NAMALWA (cell line): ENCODE measurements around the gene GOLGA6C.
"Not testable (repeated sequence)": the region's sequence is repeated elsewhere in the genome, so short reads cannot be mapped to it uniquely, and the experiment has no call there.

Experiments used
- DNase-seq: peaks from one replicate; pipeline ENCODE4 v3.0.0-alpha.2; 2015; ENCODE audit warnings: low spot score

GOLGA6C gene

DNA sequence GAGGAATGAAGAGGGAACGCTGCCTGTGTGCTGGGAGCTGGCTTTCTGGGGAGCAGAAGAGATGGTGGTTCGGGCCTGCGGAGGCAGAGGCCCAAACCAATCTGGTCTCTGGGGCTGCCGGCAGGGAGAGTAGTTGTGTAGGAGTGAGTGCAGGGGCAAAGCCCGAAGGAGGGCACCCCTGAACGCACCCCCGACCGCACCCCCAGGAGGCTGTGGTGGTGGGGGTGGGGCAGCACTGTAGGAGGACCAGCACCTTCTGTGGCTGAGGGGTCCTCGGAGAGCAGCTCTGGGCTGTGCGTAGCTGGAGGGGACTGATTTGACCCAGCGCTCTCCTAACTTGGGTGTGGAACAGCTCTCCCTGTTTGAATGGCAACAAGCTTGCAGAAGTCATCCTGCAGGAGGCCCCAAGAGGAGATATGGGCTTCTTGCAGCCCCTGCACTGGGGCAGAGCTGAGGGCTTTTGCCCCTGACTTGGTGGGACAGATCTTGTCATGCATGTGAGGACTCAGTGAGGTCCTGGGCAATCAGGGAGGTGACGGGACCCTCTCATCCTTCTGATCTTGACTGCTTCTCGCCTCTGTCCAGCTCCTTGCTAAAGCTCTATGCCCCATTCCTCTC, 30.4 kb upstream of the GOLGA6C start:
- DNase-seq, result no peak

DNA sequence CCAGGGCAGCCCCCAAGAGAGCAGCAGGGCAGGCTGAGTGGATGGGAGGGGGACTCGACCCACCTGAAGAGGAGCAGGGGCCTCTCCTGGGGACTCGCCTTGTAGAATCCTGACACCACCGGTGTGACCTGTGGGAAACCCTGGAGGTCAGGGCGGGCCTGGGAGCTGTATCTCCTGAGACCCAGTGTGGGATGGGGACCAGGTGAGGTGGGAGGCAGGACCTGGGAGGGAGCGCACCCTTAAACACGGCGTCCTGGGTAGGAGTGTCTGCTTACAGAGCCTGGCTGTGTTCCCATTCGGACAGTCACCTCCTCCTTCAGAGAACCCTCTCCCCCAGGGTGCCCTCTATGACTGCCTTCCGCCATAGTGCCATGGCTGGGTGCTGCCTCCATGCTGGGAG, 29.3 kb upstream of the GOLGA6C start:
- DNase-seq, result no peak

DNA sequence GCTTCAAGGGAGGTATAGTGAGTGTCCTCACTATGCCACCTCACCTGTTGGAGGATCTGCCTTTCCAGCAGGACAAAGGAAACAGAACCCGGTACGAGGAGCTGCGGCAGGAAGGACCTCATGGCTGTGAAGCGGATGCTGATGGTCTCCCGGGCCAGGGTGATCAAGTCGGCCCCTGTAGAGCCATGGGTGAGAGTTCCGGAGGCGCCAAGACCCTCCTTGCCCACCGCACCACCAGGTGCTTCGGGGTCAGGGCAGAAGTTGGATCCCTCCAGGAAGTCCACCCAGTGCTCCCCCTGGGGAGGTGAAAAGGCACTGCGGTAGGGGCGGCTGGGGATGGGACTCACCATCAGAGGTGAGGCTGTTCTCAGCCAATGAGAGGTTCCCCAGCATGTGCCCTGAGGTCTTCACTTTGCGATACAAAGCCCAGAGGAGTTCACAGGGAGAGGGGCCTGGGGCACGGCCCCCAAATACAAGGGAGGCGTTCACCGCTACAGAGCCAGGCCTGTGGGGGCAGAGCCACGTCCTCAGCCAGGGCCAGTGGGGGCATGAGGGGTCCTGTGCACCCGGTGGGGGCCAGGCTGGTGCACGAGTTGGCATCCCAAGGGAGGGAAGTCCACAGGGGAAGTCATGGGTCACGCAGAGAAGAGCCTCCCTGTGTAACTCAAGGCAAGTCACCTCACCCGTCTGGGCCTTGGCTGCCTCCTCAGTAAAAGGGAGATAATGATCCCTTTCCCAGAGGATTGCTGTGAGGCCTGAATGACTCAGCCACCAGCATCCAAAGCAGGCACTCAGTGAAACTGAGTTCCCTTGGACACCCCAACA, 28.7 kb upstream of the GOLGA6C start:
- DNase-seq, result no peak

DNA sequence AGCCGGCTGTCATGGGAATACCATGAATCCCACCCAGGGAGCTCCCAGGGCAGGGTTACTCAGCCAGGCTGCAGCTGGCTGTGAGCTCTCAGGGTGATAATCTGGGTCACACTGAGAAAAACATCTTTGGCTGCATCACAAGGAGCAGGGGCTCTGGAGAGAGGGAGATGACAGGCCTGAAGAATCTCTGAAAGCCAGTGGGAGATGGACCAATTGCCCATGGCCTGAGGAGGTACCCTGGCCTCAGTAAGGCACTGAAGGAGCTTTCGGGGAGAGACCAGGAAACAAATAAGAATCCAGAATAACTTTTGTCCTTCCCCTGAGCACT, 28.2 kb upstream of the GOLGA6C start:
- no peak for DNase-seq

DNA sequence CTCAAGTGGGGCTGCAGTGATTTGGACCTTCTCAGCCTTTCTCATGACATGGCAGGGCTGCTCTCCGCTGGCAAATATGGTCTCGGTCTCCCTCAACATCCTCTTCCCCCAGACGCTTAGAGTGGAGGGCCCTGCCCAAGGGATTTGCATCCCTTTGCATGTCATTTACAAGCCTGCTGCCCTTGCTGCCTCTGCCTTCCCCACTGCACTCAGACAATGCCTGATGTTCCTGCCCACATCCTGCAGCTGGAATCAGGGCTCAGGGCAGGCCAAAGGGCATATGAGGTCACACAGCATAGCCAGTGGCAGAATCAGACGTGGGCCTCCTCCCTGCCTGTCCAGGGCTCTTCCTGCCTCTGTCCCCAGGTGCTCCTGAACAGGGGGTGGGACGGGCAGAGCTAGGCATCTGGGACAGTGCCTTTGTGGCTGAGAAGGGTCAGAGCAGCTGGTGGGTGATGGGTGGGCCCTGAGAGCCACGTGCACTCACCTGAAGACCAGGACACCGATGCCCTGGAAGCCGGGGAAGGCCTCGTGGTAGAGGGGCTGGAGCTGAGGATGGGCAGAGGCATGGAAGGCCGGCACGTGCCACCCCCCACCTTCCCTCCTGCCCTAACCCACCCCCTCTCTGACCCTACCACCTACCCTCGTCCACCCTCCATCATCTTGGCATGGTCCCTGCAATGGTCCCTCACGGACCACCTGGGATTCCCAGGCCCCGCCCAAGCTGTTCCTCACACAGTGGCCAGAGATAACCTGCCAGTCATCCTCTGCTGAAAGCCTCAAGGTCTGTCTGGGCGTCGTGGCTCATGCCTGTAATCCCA, 27.4 kb upstream of the GOLGA6C start:
- peak; percentile 82 for DNase-seq

DNA sequence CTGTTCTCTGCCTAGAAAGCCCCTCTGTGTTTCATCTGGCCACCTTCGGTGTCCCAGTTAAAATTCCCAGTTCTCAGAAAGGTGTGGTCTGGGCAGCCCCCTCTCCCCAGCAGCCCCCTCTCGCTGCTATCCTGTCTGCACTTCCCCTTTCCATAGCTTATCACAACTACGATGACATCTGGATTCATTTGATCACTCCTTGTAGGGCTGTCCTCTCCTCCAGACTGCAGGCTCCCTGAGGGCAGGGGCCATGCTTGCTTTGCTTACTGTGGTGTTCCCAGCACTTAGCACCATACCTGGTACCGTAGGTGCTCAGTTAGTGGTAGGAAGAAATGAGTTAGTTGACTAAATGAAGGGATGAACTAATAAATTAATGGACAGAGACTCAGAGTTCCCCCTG, 26.3 kb upstream of the GOLGA6C start:
- no peak for DNase-seq

DNA sequence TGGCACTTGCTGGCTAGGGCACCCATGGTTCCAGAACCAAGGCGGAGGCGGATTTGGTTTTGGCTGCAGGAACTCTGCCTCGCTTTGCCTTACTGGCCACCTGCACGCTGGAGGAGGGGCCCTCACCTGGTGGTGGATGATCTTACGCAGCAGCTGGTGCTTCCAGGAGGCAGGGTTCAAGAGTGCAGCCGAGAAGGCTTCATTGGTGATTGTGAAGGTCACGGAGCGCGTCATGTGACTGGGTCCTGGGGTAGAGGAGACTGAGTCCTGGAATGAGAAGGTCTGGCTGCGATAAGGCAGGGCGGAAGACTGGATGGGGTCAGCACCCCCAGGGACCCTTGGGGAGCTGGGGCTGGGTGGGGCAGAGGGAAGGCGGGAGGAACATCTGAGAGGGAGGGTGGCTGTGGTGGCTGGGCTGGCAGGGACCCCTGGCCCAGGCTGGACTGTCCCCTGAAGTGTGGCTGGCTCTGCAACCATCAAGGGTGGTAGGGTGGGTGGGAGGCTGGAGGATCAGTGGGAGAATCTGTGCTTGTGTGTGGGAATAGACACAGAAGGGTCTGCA, 25.8 kb upstream of the GOLGA6C start:
- DNase-seq, result no peak

DNA sequence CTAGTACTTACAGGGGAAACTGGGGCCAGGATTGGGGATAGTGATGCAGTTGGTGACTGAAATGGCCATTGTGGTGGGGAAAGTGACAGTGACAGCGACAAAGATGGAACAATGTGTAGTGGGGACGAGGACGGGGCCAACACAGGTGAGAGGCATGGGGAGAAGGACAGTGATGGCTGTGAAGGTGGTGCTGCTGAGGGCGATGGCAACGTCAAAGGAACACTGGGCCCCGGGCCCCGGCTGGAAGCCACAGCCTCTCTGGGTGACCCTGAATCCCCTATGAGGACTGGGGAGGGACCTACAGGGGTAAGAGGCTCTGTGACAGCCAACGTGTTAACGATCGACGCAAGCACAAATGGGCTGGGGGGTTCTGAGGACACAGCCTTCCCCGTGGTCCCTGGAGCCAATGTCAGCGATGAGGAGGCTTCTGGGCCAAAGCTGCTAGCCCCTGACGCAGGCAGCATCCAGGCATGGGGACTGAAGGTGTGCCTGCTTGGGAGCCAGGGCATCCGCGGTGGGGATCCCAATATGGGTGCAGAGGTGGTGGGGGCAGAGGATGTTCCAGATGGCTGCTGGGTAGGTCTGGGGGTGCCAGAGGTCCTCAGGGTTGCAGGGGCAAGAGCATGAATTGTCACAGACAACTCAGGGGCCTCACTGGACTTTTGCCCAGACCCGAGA, 25.2 kb upstream of the GOLGA6C start:
- DNase-seq, result no peak

DNA sequence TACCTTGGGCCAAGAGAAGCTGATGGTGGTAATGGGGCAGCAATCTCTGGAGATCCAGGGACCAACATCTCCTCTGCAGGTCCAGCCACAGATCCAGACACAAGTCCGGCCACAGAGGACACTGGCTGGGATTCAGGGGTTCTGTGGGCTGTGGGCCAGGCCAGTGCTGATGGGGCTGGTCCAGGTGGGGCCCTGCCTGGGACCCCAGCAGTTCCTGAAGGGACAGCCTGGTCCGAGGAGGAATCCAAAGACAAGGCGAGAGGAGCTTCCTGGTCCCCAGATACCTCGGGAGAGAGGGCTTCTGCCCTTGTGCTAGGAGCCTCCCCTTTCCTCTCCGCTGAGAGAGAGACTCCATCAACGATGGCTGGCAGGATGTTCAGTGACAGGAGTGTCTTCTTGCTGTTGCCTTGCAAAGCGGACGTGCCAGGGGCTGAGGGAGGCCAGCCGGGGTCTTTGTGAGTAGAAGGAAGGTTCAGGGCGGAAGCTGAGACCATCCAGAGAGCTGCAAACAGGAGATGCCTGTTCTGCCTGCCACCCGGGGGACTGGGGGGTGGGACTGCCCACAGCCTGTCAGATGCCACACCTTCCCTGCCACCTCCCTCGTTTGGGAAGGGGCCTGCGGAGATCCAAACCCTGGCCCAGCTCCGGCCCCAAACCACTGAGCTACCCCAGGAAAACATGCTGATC, 24.5 kb upstream of the GOLGA6C start:
- DNase-seq, result no peak

DNA sequence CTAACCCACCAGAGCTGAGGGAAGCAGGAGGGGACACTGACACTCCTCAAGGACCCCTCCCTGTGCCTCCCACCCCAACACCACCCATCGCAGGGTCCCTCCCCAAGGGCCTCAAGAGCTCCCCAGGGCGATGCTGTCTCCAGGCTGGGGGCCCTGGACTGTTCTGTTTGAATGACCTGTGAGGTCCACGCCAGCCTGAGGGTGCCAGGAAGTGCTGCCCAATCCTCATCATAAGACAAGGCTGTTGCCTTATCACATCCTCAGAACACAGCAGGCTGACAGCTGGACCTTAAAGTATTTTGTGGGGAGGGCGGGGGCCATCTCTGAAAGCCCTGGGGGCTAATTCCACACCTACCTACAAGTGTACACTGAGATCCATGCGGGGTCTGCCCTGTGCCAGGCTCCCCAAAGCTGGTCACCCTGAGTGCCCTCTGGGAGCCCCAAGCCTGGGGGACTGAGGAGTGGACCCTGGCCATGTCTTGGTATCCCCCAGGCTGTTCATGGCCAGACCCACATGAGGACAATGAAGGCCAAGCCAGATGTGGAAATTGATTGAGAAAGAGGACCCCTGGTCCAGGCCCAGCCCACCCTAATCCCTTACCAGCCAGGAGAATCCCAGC, 23.8 kb upstream of the GOLGA6C start:
- DNase-seq, result no peak

DNA sequence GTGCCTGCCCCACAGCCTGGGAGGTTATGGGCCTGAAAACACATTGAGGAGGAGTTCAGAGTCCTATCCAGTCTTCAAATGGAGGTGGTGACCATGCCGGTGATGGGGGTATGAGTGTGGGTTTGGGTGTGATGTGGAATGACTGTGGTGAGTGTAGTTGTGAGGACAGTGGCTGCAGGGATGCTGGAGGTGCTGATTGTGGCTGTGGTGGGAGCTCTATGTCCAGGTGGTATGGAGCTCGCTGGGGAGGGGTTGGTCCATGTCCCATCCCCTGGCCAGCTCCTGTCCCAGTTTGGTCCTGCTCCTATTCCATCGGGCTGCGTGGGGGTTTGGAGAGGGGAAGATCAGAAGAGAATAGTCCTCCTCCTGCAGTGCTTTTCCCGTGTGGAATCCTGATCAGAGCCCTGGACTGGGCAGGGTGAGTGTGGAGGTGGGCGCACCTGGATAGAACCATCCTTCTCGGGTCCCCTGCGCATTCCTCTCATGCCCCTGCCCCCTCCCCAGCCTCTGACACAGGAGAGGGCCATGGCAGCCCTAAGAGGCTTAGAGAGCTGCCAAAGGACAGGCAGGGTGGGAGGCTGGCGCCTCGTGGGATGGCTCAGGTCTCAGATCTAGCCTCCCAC, 23.0 kb upstream of the GOLGA6C start:
- DNase-seq, result no peak

DNA sequence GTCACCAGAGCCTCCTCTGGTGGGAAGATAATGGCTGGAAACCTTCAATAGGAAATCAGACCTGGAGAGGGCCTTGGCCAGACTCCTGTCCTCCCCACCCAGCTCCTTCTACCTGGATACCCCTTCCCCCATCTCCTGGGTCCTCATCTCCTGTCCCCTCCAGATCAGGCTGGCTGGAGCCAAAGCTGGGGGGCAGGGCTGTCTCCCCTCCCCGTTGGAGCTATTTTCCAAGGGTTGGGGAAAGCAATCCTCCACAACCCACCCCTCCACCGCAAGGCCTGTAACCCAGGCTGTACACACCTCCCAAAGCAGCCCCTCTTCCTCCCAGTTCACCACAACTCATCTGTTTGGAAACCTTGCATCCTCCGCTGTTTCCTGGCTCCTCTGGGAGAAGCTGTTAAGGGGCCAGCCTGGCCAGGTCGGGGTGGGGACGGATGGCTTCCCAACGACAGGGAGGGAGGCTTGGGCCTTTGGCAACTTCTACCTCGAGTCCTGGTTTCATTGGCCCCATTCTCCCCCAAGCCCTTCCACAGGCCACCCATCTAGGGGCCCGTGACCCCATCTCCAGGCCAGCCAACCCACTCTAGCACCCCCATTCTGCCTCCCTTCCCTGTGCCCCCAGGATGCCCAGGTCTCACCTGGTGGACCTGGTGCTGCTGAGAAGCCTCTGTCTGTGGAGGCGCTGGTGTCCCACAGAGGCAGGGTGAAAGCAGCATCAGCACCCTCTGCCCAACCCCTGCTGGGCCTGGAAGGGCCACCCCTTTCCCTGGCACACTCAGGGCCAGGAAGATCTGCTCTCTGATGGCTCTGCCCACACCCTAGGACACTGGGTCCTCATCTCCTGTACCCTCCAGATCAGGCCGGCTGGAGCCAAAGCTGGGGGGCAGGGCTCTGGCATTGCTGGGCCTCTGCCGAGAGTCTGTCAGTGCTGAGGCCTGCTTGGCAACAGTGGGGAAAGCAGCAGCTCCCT, 22.1 kb upstream of the GOLGA6C start:
- DNase-seq, result no peak

DNA sequence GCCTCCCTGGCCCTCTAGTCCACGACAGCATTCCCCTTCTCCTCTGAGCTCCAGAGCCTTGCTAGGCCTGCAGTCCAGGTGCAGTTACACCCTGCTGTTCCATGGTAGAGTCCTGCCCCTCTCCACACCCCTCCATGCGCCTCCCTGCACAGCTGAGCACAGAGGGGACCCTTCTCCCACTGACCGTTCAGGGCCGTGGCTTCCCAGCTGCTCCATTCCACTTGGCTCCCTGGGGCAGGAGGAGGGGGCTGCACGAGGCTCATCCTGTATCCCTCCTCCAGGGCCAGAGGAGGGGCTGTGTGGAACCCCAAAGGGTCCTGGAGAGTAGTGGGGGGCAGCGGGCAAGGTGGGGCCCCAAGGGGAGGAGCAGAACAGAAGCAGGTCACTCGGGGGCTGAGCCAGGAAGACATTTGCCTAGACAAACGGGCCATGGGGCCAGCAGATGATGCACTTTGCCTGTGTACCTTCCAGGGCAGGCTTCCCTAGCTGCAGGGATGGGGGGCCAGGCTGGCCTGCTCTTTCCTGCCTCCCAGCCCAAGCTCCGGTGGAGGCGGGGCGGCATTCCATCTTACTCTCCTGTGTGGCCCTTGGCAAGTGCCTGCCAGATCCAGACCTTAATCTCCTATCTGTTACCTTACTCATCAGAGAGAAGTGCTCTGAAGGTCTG, 20.7 kb upstream of the GOLGA6C start:
- DNase-seq, result no peak

DNA sequence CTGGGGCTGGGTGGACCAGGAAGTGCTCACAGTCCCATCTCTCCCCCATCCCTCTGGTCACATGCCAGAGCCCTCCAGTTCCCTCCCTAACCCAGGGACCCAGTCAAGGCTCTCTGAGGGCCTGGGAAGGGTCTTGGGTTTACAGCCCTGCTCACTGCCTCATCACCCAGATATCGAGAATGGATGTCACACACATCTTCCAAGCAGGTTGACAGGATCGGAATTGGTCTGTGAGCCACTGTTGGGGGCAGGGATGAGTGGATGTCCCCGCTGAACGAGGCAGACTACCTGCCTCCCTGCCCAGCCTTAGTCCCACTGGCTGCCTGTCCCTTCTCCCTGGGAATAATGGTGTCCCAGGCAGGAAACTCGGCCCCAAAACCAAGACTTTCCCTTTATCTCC, 20.0 kb upstream of the GOLGA6C start:
- no peak for DNase-seq

DNA sequence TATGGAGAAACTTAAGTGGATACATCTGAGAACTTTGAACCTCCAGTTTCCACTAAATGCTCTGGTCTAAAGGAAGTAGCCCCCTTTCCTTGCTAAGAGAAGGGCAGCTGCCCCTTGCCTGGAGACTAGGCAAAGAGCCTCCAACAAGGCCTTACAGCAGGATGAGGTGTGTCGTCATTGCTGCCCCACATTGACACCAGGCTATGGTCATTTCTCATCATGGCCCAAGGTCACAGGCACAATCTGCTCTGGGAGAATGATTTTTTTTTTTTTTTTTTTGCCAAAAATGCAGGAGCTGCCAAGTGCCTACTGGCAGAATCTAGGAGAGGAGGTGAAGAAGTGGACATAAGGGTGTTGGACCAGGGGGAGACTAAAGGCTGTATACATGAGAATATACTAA, 12.4 kb upstream of the GOLGA6C start:
- not testable (repeated sequence) for DNase-seq

DNA sequence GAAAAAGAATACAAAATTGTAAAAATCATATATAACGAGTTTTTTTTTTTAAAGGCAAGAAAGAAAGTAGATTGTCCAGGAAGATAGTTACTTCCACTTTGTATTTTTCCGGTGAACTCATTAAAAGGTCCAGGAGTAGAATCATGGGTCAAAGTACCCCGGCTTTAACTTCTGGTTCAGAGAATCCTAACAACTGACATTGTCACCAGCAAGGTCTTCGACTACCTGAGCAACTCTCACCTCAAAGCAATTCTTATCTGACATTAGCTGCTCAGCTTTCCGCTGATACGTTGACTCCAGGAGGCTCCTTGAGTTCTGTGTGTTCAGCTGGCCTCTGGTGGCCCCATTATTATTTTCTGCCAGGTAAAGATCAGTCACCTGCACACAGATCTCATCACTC, 9.1 kb upstream of the GOLGA6C start:
- DNase-seq, result not testable (repeated sequence)

DNA sequence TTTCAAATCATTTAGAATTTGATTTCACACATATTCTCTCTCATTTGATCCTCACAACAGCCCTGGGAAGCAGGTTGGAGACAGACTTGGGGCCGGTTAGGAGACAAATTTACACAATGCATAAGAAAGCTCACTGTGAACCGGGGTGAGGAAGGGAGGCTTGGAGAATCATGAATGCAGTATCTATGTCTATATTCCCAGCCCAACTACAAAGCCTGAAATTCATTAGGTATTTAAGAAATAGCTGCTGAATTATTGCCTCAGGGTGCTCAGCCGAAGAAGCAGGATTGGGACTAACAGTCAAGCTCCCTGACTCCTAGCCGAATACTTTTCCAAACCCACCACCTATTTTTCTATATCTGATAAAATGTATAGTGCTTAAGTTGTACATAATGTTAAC, 8.4 kb upstream of the GOLGA6C start:
- DNase-seq, result no peak

DNA sequence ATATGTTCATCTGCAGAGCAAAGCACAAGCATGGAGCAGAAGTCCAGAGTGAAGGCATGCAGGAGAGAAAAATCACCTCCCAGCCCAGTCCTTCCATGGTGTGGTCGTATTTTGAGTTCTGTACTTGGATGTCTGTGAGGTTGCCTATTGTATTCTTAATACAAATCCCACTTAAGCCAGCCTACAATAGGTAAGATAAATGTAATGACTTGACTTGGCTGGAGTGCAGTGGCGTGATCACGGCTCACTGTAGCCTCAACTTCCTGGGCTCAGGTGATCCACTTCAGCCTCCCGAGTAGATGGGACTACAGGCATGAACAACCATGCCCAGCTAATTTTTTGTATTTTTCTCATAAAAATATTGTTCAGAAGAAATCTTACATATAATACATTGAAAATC, 6.8 kb upstream of the GOLGA6C start:
- not testable (repeated sequence) for DNase-seq

DNA sequence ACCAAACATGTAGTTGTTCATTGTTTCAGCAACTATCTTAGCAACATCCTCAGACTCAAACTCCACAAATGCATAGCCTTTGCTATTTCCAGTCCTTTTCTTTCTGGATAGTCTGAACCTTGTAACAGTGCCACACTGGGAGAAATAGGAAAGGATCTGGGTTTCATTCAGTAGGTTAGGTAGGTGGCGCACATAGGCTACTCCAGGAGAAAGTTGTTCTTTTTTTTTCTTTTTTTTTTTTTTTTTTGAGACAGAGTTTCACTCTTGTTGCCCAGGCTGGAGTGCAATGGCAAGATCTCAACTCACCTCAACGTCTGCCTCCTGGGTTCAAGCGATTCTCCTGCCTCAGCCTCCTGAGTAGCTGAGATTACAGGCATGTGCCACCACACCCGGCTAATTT, 5.8 kb upstream of the GOLGA6C start:
- DNase-seq, result not testable (repeated sequence)
